ENCODE data around the gene XIRP2.

DNA sequence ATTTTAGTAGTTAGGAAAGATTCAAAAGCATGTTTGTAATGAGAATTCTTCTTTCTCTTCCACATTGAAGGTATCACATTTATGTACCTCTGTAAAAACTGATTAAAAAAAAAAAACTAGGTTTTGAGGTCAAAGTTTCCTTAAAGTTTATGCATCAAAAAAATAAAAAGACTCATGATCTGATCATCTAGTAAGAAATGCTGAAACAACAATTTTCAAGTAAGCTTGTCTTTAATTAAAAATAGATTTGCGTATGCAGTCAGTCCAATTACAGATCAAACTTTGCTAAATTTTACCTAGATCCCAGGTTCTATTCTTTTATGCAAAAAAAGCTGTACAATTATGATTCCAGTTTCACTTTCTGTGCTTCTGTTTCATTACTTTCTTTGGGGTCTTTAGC lies 409.0 kb downstream of the XIRP2 start:
- TF ChIP-seq EP300 (IDR thresholded peaks at IDR 0.05; ENCODE audit: borderline replicate concordance in 1 of 2, low read depth in 2 of 2, low read length in 2 of 2) (no peak), POU5F1 (IDR thresholded peaks at IDR 0.05; ENCODE audit: low read depth, low read length) (no peak), JUND (IDR thresholded peaks at IDR 0.05; ENCODE audit: low read length) (no peak), TEAD4 (IDR thresholded peaks at IDR 0.05; ENCODE audit: low read depth, low read length) (no peak), CHD2 (IDR thresholded peaks at IDR 0.05; ENCODE audit: low read length) (no peak), EZH2 (IDR thresholded peaks at IDR 0.05; ENCODE audit: low read depth, low read length, severe bottlenecking) (no peak), TAF1 (IDR thresholded peaks at IDR 0.05; ENCODE audit: low read depth, low read length) (no peak), CHD1 (IDR thresholded peaks at IDR 0.05; ENCODE audit: low read depth, low read length) (no peak), SP1 (IDR thresholded peaks at IDR 0.05; ENCODE audit: low read depth, low read length) (no peak), CBX8 (IDR thresholded peaks at IDR 0.05; ENCODE audit: borderline replicate concordance, low read depth, low read length) (no peak)
- TF ChIP-seq, protein P1, sequence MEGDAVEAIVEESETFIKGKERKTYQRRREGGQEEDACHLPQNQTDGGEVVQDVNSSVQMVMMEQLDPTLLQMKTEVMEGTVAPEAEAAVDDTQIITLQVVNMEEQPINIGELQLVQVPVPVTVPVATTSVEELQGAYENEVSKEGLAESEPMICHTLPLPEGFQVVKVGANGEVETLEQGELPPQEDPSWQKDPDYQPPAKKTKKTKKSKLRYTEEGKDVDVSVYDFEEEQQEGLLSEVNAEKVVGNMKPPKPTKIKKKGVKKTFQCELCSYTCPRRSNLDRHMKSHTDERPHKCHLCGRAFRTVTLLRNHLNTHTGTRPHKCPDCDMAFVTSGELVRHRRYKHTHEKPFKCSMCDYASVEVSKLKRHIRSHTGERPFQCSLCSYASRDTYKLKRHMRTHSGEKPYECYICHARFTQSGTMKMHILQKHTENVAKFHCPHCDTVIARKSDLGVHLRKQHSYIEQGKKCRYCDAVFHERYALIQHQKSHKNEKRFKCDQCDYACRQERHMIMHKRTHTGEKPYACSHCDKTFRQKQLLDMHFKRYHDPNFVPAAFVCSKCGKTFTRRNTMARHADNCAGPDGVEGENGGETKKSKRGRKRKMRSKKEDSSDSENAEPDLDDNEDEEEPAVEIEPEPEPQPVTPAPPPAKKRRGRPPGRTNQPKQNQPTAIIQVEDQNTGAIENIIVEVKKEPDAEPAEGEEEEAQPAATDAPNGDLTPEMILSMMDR (IDR thresholded peaks at IDR 0.05; ENCODE audit: control extremely low read depth in 1 of 3, insufficient read depth in 1 of 3, low read depth in 1 of 3, low read length in 3 of 3), result no peak

Data from H1 (cell line).